Measurements from ENCODE around the gene DQX1. TPM values are rescaled to one million over a fixed set of nuclear protein-coding genes. Genes with fewer than 3 reads are reported as not detected.
A peak's percentile ranks its signal among the peaks of the same experiment; 100 is the strongest.

Gene DQX1
- total and polyA plus RNA-seq, 9 of the 15 experiments (the other 6 are each of a cell fraction or from before 2014, with no cell fraction given), result 0.04 to 0.38 (median 0.18) TPM; not detected in 1

GRCh38 chr2:74507145-74507925 is 18.7 kb downstream of the DQX1 start, which contains the start of gene PCGF1 (continued):
- TF ChIP-seq ESRRA (IDR thresholded peaks at IDR 0.05; ENCODE audit: borderline replicate concordance, low read depth) (peak; percentile 27; the same call in 1 of the 2 replicates), ETV6 (IDR thresholded peaks at IDR 0.05; ENCODE audit: borderline replicate concordance in 1 of 2, low read depth in 2 of 2, low read length in 1 of 2) (no peak), ETV6 (CRISPR knock-in tag; IDR thresholded peaks at IDR 0.05; ENCODE audit: borderline replicate concordance) (no peak), ZNF57 (CRISPR knock-in tag; IDR thresholded peaks at IDR 0.05) (no peak), MNT (conservative IDR thresholded peaks at IDR 0.05) (peak; percentile 84 to 89), FUS (optimal IDR thresholded peaks at IDR 0.05; ENCODE audit: low read depth, low read length) (no peak), SIN3A (IDR thresholded peaks at IDR 0.05; ENCODE audit: borderline replicate concordance in 2 of 2, control insufficient read depth in 1 of 2, low read depth in 2 of 2, low read length in 2 of 2) (peak in 1 of 2 experiments; percentile 77; a peak in 2 of 4 replicates), TARDBP (IDR thresholded peaks at IDR 0.05) (no peak), RAD21 (CRISPR knock-in tag; conservative IDR thresholded peaks at IDR 0.05 in 1 of 2, IDR thresholded peaks at IDR 0.05 in 1 of 2) (peak; percentile 15 to 30; a peak in 3 of 4 replicates), RUNX1 (IDR thresholded peaks at IDR 0.05; ENCODE audit: low read depth) (no peak), ZNF507 (tag; conservative IDR thresholded peaks at IDR 0.05) (no peak), ZNF408 (CRISPR knock-in tag; IDR thresholded peaks at IDR 0.05; ENCODE audit: low read depth) (no peak), SRF (CRISPR knock-in tag; IDR thresholded peaks at IDR 0.05) (peak in 1 of 2 experiments; percentile 77; a peak in 2 of 4 replicates), CBX3 (IDR thresholded peaks at IDR 0.05; ENCODE audit: borderline replicate concordance in 1 of 2, low read length in 2 of 2) (no peak; a peak in 1 of 3 replicates), E2F8 (IDR thresholded peaks at IDR 0.05; ENCODE audit: low read depth, partially characterized antibody) (no peak), HDAC2 (IDR thresholded peaks at IDR 0.05) (0 out of 2 replicates have a peak, but pooled peaks have one; percentile 37), ILF3 (IDR thresholded peaks at IDR 0.05; ENCODE audit: borderline replicate concordance) (no peak), NR0B1 (IDR thresholded peaks at IDR 0.05; ENCODE audit: partially characterized antibody) (no peak)

Data from K562 (cell line).